KOPT-K1 (cell line): ENCODE results near the gene NACC1.

Experiments used
- H3K27ac ChIP-seq: fragments of 200-600 bp; sonication (generic); 2 replicates; pipeline ENCODE4 v1.5.1; 2016; ENCODE audit warnings: antibody characterized with exemption, mild to moderate bottlenecking, low read depth, low read length; ENCODE audit not compliant: poor library complexity, severe bottlenecking
- H3K36me3 ChIP-seq: fragments of 200-600 bp; sonication (generic); 2 replicates; pipeline ENCODE4 v1.5.1; 2017; ENCODE audit warnings: antibody characterized with exemption, mild to moderate bottlenecking, low read length, moderate library complexity; ENCODE audit not compliant: insufficient read depth
- H3K9me3 ChIP-seq: fragments of 200-600 bp; sonication (generic); 2 replicates; pipeline ENCODE4 v1.5.1; 2017; ENCODE audit warnings: antibody characterized with exemption, low read length, mild to moderate bottlenecking; ENCODE audit not compliant: insufficient read depth, poor library complexity, severe bottlenecking

NACC1 gene

DNA sequence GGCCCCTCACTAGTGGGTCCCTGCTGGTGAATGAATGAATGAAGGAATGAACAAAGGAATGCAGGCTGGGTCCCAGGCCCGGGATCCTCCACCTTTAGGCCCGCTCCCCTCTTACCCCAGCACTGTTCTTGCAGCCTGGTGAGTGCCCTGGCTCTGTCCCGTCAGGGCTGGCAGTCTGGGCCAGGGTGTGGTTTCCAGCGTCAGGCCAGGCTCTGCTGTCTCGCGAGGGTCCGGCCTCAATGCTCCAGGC is 15.7 kb upstream of the NACC1 start:
- no peak overlapping the region for H3K27ac ChIP-seq

DNA sequence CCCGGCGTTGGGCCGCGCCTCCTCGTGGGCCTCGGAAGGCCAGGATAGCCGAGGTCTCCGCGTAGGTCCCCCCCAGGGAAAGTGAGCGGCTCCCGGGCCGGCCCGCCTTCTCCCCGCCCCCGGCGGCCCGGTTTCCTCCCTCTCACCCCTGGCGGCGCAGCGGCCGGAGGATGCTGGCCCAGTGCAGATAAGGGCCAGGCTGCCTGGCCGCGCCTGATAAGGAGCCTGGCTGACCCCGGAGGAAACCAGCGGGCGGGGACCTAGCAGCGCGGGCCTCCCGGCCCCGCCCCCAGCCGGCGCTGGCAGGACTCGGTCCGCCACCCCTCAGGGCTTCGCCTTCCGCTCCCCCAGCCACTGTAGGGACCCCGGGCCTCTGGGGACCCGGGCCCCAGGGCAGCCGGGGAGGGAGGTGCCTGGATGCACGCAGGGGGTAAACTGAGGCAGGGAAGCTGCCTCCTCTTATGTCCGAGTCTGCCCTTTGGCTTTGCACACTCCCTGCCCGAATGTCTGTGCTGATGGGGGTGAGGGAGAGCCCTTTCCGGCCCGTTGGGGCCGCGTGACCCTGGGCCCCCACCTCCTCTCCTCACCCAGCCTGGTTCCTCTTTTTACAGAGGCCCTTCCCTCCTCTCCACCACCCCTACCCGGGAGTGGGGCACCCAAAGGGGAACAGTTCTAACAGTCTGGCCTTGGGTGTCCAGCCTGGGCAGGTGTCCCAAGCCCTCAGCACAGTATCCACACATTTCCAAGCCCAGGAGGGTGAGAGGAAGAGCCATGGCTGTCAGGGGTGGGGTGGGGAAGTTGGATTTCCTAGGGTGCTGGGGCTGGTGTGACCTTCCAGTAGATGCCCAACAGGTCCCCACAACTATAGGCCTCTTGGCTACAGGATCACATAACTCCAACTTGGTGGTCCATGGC is 15.1 kb upstream of the NACC1 start, which contains the start of gene LYL1:
TSS of gene LYL1 (minus strand) at position 193 of the 915 bp plus-strand sequence. CDS start 1,687 bp downstream, outside the sequence.
- H3K36me3 ChIP-seq, result peaks cover 21% of the 10 kb centered on the region; the same call in 1 of the 2 replicates
- H3K27ac ChIP-seq, result no peak within 1 kb of the TSS
- H3K9me3 ChIP-seq, result no peaks in the 10 kb centered on the region

More for the DNA sequence above, 15.7 kb upstream of the NACC1 start:
- Histone ChIP-seq H3K9me3 (no peaks in the 10 kb centered on the region), H3K36me3 (peaks cover 17% of the 10 kb centered on the region; the same call in 1 of the 2 replicates)

DNA sequence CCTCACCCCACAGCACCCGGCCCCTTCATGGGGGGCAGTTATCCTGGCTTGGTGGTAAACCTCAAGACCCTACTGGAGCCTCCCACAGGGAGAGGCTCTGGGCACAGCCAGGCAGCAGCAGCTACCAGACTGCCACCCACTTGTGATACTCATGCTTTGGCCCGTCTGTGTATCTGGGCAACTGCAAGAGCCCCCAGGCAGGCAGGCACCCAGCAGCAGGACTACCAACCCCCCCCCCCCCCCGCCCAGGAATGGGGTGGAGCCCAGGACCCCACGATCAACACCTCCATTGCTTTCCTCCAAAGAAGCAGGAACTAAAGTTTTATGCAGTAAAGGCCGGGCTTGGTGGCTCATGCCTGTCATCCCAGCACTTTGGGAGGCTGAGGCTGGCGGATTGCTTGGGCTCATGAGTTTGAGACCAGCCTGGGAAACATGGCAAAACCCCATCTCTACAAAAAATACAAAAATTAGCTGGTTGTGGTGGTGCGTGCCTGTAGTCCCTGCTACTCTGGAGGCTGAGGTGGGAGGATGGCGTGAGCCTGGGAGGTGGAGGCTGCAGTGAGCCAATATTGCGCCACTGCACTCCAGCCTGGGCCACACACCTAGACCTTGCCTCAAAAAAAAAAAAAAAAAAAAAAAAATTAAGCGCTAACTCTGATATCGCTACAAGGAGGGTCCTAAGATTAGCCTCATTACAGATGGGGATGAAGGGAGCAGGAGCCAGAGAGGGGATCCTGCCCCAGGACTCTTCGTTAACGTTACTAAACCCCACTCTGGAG is 14.3 kb upstream of the NACC1 start:
- H3K27ac ChIP-seq, result no peak overlapping the region

DNA sequence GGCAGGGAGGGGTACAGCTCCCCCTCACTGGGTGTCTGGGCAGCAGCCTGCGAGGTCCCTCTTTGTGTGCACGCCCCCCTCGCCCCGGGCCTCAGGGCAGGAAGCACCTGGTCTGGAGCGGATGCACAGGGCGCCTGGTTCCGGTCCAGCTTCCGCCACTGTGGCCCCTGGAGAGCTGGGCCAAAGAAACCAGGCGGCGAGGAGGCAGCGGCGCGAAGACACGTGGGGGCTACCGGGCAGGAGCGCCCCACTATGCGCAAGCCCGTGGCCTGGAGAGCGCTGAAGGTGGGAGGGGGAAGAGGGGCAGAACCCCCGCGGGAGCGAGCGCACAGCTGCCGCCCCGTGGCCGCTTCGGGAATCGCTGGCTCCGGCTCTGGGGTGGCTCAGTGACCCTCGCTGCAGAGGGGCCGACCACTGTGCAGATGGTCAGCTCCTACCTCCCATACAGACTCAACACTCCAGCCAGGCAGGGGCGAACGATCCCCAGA is 13.7 kb upstream of the NACC1 start:
- H3K27ac ChIP-seq, result no peak overlapping the region
- no peaks in the 10 kb centered on the region for H3K9me3 ChIP-seq
- peaks cover 31% of the 10 kb centered on the region for H3K36me3 ChIP-seq

More for the DNA sequence above, 14.3 kb upstream of the NACC1 start:
- no peaks in the 10 kb centered on the region for H3K9me3 ChIP-seq
- peaks cover 24% of the 10 kb centered on the region for H3K36me3 ChIP-seq

DNA sequence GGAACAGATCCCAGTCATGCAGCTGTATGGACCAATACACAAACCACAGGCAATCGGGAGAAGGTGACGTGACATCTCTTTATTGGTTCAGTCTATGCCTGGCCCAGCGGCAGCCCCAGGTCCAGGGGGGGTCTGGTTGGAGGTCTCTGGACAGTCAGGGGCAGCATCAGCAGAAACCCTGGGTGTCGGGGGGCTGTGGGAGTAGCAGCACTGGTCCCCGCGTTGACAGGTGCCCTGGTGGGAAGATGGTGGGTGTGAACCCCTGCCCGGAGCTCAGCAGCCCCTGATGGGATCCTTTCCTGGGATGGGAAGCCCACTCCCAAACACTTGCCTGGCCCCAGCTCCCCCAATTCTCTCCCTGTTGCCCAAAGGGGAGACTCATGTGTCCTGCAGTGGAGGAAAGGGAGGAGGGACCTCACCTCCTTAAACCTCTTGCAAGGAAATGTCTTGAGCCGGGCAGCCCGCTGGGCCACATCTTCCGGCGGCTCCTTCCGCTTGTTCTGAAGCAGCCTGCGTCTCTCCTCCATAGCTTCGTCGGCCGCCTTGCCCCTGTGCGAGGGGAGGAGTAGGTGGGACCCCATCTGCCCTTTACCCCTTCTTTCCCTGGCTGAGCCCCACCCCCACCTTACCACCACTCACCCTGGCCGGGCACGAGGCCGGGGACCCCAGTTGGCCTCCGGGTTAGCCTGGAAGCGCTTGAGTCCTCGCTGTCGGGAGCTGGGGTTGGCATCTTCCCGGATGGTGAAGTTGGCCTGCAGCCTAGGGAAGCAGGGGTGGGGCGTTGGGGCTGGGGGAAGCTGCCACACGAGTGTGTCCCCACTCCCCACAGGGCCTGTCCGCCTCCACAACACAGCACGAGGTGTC is 13.0 kb upstream of the NACC1 start:
- no peaks in the 10 kb centered on the region for H3K9me3 ChIP-seq
- H3K36me3 ChIP-seq, result peaks cover 37% of the 10 kb centered on the region
- no peak overlapping the region for H3K27ac ChIP-seq

DNA sequence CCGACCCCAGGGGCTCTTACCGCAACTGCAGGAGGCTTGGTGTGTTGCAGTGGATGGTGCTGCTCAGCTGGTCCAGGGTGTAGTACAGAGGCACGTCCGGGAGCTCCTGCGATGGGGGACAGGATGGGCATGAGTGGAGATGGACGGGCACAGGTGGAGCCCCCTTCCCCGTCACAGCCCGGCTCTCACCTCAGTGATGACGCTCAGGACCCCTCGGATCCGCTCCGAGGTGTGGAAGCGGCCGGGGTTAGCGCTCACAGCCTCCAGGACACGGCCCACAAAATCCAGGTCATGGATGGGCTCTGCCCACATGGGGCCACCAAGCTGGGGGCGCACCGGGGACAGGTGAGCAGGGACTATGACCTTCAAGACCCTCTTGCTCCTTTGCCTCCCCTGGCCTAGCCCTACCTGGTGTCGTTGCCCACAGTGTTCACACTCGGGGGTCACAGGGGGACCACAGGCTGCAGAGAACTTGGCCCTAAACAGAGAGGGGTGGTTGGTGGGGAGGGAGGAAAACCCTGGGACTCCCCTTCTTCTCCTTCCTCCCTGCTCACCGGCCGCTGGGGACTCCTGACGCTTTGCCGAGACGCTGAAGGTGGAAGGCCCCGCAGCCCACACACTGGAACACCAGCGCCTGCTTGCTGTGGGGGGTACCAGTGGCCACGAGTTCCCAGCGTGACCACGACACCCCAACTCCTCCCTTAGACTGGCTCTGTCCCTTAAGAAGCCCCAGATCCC is 8.5 kb upstream of the NACC1 start:
- Histone ChIP-seq H3K9me3 (no peaks in the 10 kb centered on the region), H3K36me3 (peaks cover 60% of the 10 kb centered on the region)

DNA sequence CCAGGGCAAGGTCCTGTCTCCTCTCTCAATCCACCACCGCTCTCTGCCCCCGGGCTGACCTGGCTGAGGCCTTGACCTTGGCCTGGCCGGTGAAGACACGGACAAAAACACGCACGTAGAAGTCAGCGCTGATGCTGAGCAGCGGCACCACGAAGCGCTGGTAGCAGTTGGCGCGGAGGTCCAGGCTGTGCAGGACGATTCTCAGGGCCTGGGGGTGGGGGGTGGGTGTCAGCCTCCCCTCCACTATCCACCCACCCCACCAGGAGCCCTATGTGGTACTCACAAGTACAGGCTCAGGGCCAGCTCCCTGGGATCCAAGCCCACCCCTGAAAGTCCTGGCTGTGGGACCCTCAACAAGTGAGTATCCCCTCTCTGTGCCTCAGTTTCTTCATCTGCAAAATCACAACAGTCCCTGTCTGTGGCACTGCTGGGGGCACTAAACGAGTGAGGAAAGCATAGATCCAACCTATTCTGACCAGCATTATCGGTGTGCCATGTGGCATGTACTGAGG is 7.9 kb upstream of the NACC1 start:
- H3K36me3 ChIP-seq, result peaks cover 60% of the 10 kb centered on the region
- no peak overlapping the region for H3K27ac ChIP-seq

More for the DNA sequence above, 8.5 kb upstream of the NACC1 start:
- no peak overlapping the region for H3K27ac ChIP-seq

DNA sequence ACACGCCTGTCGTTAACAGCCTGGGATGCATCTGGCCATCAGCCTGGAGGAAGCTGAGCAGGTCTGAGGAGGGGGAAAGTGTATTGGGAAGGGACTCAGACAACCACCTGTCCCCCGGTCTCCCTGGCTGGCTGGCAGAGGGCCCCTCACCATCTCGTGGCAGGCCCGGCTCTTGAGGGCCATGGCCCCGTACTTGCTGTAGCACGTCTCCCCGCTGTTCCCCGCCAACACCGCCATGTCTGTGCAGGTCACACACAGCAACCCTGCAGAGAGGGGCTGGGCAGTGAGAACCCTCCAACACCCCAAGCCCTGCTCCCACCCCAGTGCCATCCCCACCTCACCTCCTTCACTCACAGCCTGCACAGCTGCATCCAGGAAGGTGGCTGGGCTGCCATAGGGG is 5.5 kb upstream of the NACC1 start:
- H3K36me3 ChIP-seq, result peaks cover 55% of the 10 kb centered on the region
- H3K27ac ChIP-seq, result no peak overlapping the region
- H3K9me3 ChIP-seq, result no peaks in the 10 kb centered on the region

More for the DNA sequence above, 7.9 kb upstream of the NACC1 start:
- no peaks in the 10 kb centered on the region for H3K9me3 ChIP-seq

DNA sequence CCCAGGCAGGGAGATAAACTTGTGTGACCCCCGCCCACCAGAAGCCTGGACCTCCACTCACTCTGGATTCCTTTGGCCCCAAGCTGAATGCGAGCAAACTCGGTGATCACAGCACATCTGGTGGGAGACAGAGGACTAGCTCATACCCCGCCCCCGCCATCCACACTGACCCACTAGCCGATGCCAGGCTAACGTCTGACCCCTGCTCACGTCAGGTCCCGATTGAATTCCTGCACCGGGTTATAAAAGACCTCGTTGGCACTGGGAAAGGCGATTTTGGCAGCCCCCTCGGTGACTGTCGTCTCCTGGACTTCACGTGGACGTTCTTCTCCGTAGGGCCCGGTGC is 2.2 kb upstream of the NACC1 start:
- H3K27ac ChIP-seq, result peak overlapping the region; percentile 91
- H3K36me3 ChIP-seq, result peaks cover 44% of the 10 kb centered on the region
- H3K9me3 ChIP-seq, result no peaks in the 10 kb centered on the region

DNA sequence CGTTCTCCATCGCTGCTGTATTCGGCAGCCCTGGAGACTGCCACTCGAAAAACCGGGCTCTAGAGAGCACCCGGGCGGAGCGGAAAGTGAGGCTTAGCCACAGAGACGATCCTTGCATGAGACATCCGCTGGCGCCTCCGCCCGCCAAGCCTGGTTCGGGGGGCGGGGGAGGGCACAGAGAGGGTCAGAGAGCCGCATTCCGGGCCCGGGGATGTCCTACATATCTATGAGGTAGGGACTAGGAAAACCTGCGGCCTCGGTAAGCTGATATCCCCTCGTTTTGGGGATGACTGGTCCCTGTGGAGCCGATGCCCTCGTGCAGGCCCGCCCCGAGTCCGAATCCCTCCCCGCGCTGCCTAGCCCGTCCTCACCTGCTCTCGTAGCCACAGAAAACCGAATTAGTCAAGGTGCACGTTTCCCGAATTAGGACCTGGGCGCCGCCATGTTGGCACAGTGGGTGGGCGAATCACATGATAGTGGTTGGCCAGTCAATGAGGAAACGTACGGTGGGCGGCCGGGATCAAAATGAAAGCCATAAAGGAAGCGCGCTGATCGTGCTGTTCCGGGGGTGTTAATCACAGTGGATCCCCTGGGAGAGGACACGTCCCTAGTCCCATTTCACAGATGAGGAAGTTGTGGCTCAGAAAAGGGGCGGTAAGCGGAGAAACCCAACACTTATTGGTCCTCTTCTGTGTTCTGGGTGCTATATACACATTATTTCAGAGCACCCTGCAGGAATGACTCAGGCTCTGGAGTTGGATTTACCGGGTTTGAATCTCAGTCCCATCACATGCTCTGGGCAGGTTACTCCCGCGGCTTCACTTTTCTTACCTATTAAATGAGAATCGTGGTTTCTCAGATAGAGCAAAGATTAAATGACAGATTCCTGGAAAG is 1.5 kb upstream of the NACC1 start, which contains the start of gene TRMT1:
TSS of gene TRMT1 (minus strand) at position 459 of the 894 bp plus-strand sequence. CDS start at position 118, 341 bp downstream.
- no peaks in the 10 kb centered on the region for H3K9me3 ChIP-seq
- peaks cover 50% of the 10 kb centered on the region for H3K36me3 ChIP-seq
- peak within 1 kb of the TSS; percentile 91 for H3K27ac ChIP-seq

DNA sequence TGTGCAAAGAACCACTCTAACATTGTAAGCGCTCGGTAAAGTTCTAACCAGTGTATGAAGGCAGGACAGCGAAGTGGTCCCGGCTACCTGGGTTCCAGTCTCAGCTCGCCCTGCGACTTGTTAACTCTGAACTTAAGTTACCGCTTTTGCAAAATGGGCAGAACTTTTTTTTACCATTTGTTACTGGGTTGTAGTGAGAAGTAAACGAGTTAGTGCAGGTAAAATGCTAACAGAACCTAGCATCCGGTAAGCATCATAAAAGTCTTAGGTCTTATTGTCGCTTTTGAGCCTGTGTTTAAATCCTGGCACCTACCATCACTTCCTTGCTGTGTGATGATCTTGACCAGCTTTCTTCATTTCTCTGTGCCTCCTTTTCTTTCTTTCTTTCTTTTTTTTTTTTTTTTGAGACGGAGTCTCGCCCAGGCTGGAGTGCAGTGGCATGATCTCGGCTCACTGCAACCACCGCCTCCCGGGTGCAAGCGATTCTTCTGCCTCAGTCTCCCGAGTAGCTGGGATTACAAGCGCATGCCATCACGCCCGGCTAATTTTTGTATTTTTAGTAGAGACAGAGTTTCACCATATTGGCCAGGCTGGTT is 790 bp upstream of the NACC1 start:
- no peaks in the 10 kb centered on the region for H3K9me3 ChIP-seq
- H3K27ac ChIP-seq, result peak overlapping the region; percentile 91
- peaks cover 52% of the 10 kb centered on the region for H3K36me3 ChIP-seq

DNA sequence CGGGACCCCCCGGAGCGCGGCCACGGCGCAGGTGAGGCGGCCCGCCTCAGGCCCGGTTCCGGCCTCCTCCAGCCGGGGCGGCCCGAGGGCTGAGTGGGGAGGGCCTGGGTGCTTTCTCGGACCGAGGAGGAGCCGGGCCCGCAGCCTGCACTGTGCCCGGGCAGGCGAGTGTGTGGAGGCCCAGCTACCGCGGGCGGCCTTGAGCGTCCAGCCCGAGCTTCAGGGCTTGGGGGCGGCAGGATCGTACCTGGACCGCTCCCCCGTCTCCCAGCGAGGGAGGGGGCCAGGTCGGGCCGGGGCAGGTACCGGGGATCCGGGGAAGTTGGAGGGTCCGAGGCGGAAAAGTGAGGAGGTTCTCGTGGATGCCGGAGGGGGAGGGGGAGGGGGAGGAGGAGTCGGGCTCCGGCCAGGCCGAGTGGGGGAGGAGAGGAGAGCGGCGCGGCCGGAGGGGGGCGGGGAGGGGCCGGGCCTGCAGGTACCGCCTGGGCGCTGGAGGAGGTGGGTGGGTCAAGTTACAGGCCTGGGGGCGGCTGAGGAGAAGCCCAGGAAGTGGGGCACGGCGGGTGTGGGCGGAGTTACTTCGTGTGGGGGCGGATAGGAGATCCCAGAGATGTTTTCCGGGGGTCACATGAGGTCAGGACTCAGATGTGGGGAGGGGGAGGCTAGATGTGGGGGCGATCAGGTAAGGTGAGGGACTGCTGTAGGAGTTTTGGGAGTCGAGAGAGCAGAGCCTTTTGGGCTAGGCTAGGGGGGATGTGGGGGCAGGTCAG is 545 bp downstream of the NACC1 start:
- Histone ChIP-seq H3K36me3 (peaks cover 52% of the 10 kb centered on the region), H3K27ac (peak overlapping the region; percentile 91)

More for the DNA sequence above, 545 bp downstream of the NACC1 start:
- H3K9me3 ChIP-seq, result no peaks in the 10 kb centered on the region
